BE2C (cell line): ENCODE measurements around the gene STAP2.

ENCODE experiments used
- DNase-seq: peaks from one replicate; pipeline ENCODE4 v3.0.0-alpha.2; 2020
- H3K27me3 ChIP-seq: fragments of 250-450 bp; sonication (Bioruptor Pico); 2 replicates; pipeline ENCODE4 v1.5.1; 2020; ENCODE audit warnings: mild to moderate bottlenecking
- H3K36me3 ChIP-seq: fragments of 250-450 bp; sonication (Bioruptor Pico); 2 replicates; pipeline ENCODE4 v1.5.1; 2020; ENCODE audit warnings: mild to moderate bottlenecking
- H3K4me1 ChIP-seq: fragments of 250-450 bp; sonication (Bioruptor Pico); 2 replicates; pipeline ENCODE4 v1.5.1; 2020
- H3K4me3 ChIP-seq: 2 replicates; pipeline ENCODE4 v1.5.1; 2011; ENCODE audit warnings: low read depth, low read length
- H3K9me3 ChIP-seq: fragments of 250-450 bp; sonication (Bioruptor Pico); 2 replicates; pipeline ENCODE4 v1.5.1; 2020
- CTCF ChIP-seq: IDR thresholded peaks from 2 replicates; pipeline ENCODE4 v1.5.1; 2012; ENCODE audit warnings: mild to moderate bottlenecking, low read depth, low read length

STAP2 gene

DNA sequence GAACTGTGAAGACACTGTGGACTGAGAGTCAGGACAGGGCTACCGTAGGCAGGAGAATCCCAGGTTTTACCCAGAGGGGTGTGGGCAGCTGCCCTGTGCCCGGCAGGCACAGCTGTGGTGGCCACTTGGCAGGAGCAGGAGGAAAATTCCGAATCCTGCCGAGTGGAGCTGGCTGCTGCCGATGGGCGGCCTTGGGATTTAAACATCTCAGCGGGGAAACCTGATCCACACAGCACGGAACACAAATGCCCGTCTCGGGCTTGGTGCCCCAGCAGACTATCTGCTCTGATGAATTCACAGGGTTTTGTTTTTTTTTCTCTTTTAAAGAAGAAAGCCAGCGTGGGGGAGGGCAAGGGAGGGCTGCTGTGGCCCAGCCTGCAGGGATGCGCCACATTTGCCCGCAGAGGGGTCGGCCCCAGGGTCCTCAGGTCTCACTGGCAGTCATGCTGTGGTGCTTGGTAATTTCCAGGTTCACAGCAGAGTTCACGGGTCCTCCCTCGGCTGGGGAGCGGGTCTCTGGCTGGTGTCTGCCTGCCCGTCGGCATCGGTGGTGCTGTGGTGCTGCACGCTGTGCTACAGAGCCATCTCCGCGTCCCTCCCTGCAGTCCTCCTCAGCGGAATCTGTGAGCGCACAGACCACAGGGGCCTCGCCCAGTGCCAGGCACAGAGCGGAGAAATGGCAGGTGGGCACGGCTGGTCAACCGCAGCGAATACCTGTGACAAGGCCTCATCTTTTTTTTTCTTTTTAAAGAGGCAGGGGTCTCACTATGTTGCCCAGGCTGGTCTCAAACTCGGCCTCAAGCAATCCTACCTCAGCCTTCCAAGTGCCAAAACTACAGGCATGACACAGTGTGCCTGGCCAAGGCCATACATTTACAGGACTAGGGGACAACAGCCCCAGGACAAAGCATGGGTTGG, 32.9 kb upstream of the STAP2 start:
- no peaks in the 10 kb centered on the region for H3K9me3 ChIP-seq
- no peak for DNase-seq
- no peak for TF ChIP-seq CTCF
- H3K4me3 ChIP-seq: no peak overlapping the region
- peaks cover 37% of the 10 kb centered on the region for H3K4me1 ChIP-seq
- no peaks in the 10 kb centered on the region for H3K27me3 ChIP-seq
- H3K36me3 ChIP-seq: peaks cover 3% of the 10 kb centered on the region

GRCh38 chr19:4370418-4371041, 31.9 kb upstream of the STAP2 start:
- H3K27me3 ChIP-seq: no peaks in the 10 kb centered on the region
- TF ChIP-seq CTCF: no peak
- no peak for DNase-seq
- H3K9me3 ChIP-seq: no peaks in the 10 kb centered on the region
- H3K36me3 ChIP-seq: peaks cover 13% of the 10 kb centered on the region
- H3K4me1 ChIP-seq: peaks cover 30% of the 10 kb centered on the region
- no peak overlapping the region for H3K4me3 ChIP-seq

GRCh38 chr19:4369888-4370260, 31.2 kb upstream of the STAP2 start:
- peak; percentile 19; the same call in 1 of the 2 replicates for TF ChIP-seq CTCF
- H3K4me1 ChIP-seq: peaks cover 24% of the 10 kb centered on the region
- no peak overlapping the region for H3K4me3 ChIP-seq
- peak; percentile 48 for DNase-seq
- no peaks in the 10 kb centered on the region for H3K27me3 ChIP-seq
- H3K36me3 ChIP-seq: peaks cover 20% of the 10 kb centered on the region
- H3K9me3 ChIP-seq: no peaks in the 10 kb centered on the region

DNA sequence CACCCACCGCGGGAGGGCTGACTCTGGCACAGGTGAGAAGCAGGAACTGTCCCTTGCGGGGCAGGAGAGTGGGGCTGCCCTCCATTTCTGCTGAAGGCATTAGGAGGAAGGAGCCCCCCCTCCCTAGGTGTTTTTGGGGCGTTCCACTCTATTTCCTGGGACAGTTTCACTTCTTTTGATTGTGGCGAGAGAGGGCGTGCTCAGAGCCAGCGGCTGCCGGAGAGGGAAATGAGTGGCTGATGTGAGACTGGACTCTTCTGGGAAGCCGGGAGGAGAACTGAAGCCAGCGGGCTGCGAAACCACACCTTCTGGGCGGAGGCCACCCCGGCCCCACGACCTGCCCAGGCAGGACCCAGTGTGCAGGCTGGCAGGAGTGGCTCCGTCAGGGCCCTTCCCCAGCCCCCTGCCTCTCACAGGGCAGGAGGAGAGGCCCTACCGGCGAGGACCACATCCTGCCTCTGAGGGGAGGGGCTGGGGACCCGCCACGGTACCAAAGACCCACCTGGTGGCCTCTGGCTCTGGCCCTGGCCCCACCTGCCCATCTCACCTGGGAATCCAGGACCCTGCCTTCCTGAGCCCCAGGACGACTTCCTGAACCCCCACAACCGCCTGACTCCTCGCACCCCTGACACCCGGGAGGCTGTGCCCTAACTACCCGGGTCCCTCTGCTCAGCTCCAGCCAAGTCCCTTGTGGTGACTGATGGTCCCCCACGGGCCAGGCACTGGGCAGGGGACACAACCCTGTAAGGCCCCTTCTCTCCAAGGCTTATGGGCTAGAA, 30.7 kb upstream of the STAP2 start:
- Histone ChIP-seq H3K9me3 (no peaks in the 10 kb centered on the region), H3K36me3 (peaks cover 22% of the 10 kb centered on the region), H3K27me3 (no peaks in the 10 kb centered on the region), H3K4me3 (no peak overlapping the region), H3K4me1 (peaks cover 18% of the 10 kb centered on the region)
- TF ChIP-seq CTCF: no peak
- DNase-seq: no peak

- peaks cover 8% of the 10 kb centered on the region for H3K4me1 ChIP-seq
- peak; percentile 53 for DNase-seq
- H3K9me3 ChIP-seq: no peaks in the 10 kb centered on the region
- TF ChIP-seq CTCF: no peak
- H3K36me3 ChIP-seq: peaks cover 33% of the 10 kb centered on the region
- no peak overlapping the region for H3K4me3 ChIP-seq
- no peaks in the 10 kb centered on the region for H3K27me3 ChIP-seq
These were observed 29.6 kb upstream of the STAP2 start for GRCh38 chr19:4368128-4368820.
